HG03045 (cell line): ENCODE measurements around the gene ALDH1A2.

Experiments
- ATAC-seq: cut with Tn5 transposase; IDR thresholded peaks from one replicate; pipeline ENCODE4 v1.9.1; 2021; ENCODE audit warnings: mild to moderate bottlenecking, moderate library complexity; ENCODE audit not compliant: unreplicated experiment

Gene ALDH1A2

DNA sequence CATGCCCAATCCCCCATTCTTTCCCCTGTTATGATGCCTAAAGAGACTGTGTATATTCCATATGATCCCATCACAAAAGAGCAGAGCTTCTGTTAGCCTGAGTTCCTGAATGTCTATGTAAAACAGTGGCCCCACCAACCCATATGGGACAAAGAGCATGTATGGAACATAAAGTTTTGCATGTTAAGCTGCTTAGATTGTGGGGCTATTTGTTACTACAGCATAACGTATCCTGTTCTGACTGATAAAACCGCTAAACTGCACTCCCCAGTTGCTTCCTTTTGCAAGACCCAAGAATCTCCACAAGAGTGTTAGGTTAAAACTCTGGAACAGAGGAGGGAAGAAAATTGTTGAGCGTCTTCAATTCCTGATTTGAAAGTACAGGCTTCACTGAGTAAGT lies 154.8 kb downstream of the ALDH1A2 start:
- no peak for ATAC-seq

DNA sequence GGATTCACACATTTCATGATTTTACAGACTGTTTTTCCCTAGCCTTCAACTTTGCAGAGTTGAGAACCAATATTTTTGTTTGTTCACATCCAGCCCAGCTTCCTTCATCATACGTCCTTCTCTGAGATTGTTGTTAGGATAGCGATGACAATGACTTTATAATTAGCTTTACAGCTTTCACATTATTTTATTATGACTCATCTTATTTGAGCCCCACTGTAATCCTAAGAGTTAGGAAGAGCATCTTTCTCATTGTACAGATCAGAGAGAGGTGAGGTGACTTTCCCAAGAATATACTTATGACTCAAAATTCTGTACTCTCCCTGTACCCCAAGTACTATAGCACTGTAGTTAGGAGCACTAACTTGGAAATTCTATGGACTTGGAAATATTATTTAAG lies 156.1 kb downstream of the ALDH1A2 start:
- no peak for ATAC-seq

DNA sequence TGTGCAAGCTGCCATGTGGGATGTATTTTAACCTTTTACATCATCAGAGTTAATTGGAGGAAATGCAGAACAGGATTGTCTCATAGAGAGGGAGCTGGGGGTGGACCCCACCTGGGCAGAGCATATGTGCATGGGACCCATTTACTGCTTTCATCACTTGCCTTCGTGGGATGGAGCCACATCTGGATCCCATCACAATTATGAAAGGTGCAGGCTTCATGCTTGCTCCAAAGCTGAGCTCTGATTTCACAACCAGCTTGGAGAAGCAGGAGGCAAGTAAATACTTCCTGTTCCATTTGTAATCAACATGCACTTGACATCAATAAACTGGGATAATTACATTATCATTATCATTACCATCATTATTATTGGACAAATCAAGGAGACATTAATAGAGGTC lies 161.9 kb downstream of the ALDH1A2 start:
- no peak for ATAC-seq
